OCI-LY3 (cell line): ENCODE measurements around the gene KATNB1.

ENCODE experiments used
- H2AFZ ChIP-seq: fragments of 200-600, 300-600 bp; shearing (Covaris generic); 2 replicates; pipeline ENCODE4 v1.6.0; 2014; ENCODE audit warnings: antibody characterized with exemption, low read depth, low read length
- H3K27ac ChIP-seq: fragments of 200-600, 300-600 bp; sonication (generic); 2 replicates; pipeline ENCODE4 v1.5.1; 2014; ENCODE audit warnings: mild to moderate bottlenecking, low read length, moderate library complexity, mixed read lengths
- H3K27me3 ChIP-seq: fragments of 200-600, 300-600 bp; sonication (generic); 2 replicates; pipeline ENCODE4 v1.6.1; 2014; ENCODE audit warnings: low read depth, low read length, mixed read lengths
- H3K36me3 ChIP-seq: fragments of 200-600, 300-600 bp; sonication (generic); replicated peaks from 2 replicates; pipeline ENCODE3; 2014; ENCODE audit warnings: low read depth, low read length, mixed read lengths
- H3K4me1 ChIP-seq: fragments of 300-600, 200-600 bp; sonication (generic); 2 replicates; pipeline ENCODE4 v1.6.1; 2014; ENCODE audit warnings: low read length, mixed read lengths
- H3K4me2 ChIP-seq: fragments of 200-600, 300-600 bp; sonication (generic); 2 replicates; pipeline ENCODE4 v1.6.1; 2014; ENCODE audit warnings: low read length, mixed read lengths
- H3K4me3 ChIP-seq: fragments of 300-600, 200-600 bp; sonication (generic); 2 replicates; pipeline ENCODE4 v1.5.1; 2014; ENCODE audit warnings: antibody characterized with exemption, mild to moderate bottlenecking, low read length, moderate library complexity
- H3K79me2 ChIP-seq: fragments of 300-600, 200-600 bp; shearing (Covaris generic); 2 replicates; pipeline ENCODE4 v1.6.1; 2014; ENCODE audit warnings: mild to moderate bottlenecking, low read length, mixed read lengths
- H3K9ac ChIP-seq: fragments of 300-600, 200-600 bp; shearing (Covaris generic); 2 replicates; pipeline ENCODE4 v1.6.0; 2014; ENCODE audit warnings: mild to moderate bottlenecking, low read length, moderate library complexity
- H3K9me3 ChIP-seq: fragments of 200-600, 300-600 bp; shearing (Covaris generic); 2 replicates; pipeline ENCODE4 v1.6.1; 2014; ENCODE audit warnings: low read length, mixed read lengths; ENCODE audit not compliant: insufficient read depth
- H4K20me1 ChIP-seq: fragments of 200-600, 300-600 bp; sonication (generic); 2 replicates; pipeline ENCODE4 v1.6.1; 2016; ENCODE audit warnings: low read length, mixed read lengths; ENCODE audit not compliant: insufficient read depth
- CTCF ChIP-seq: fragments of 200-600, 300-600 bp; sonication (generic); IDR thresholded peaks from 2 replicates; pipeline ENCODE4 v1.5.1; 2014; ENCODE audit warnings: antibody characterized with exemption, low read length, low read depth
- EZH2phosphoT487 ChIP-seq: fragments of 200-600 bp; shearing (Covaris generic); IDR thresholded peaks from 2 replicates; pipeline ENCODE4 v1.6.1; 2018; ENCODE audit warnings: antibody characterized with exemption, mixed run types, low read depth

Gene KATNB1

GRCh38 chr16:57736419-57737351, 1.1 kb downstream of the KATNB1 start:
- H3K36me3 ChIP-seq = no peaks in the 10 kb centered on the region
- no peak overlapping the region for H3K27ac ChIP-seq

GRCh38 chr16:57738844-57739243, 3.3 kb downstream of the KATNB1 start:
- Histone ChIP-seq H3K27ac (no peak overlapping the region), H3K9me3 (no peaks in the 10 kb centered on the region), H3K4me2 (no peak overlapping the region), H3K27me3 (no peaks in the 10 kb centered on the region), H4K20me1 (no peaks in the 10 kb centered on the region), H3K36me3 (no peaks in the 10 kb centered on the region), H3K4me3 (no peak overlapping the region), H3K4me1 (peaks cover 9% of the 10 kb centered on the region; the same call in 1 of the 2 replicates), H2AFZ (no peak overlapping the region), H3K79me2 (no peaks in the 10 kb centered on the region; the same call in 1 of the 2 replicates), H3K9ac (no peak overlapping the region)
- TF ChIP-seq EZH2phosphoT487 = no peak
- no peak for TF ChIP-seq CTCF

More at GRCh38 chr16:57736419-57737351, 1.1 kb downstream of the KATNB1 start:
- Histone ChIP-seq H4K20me1 (no peaks in the 10 kb centered on the region), H3K79me2 (no peaks in the 10 kb centered on the region; the same call in 1 of the 2 replicates), H3K9ac (peak overlapping the region; percentile 65; the same call in 1 of the 2 replicates), H3K4me1 (peaks cover 9% of the 10 kb centered on the region; the same call in 1 of the 2 replicates), H3K27me3 (no peaks in the 10 kb centered on the region), H3K4me3 (peak overlapping the region; percentile 83), H3K9me3 (no peaks in the 10 kb centered on the region), H3K4me2 (peak overlapping the region; percentile 96), H2AFZ (no peak overlapping the region)
- TF ChIP-seq CTCF = no peak
- no peak for TF ChIP-seq EZH2phosphoT487

GRCh38 chr16:57739756-57740422, 4.3 kb downstream of the KATNB1 start:
- no peaks in the 10 kb centered on the region for H3K9me3 ChIP-seq
- H3K4me1 ChIP-seq = 0 out of 2 replicates have a peak, but pooled peaks cover 4% of the 10 kb centered on the region
- H3K4me3 ChIP-seq = no peak overlapping the region
- TF ChIP-seq CTCF = no peak
- no peak for TF ChIP-seq EZH2phosphoT487
- H3K36me3 ChIP-seq = no peaks in the 10 kb centered on the region
- H4K20me1 ChIP-seq = no peaks in the 10 kb centered on the region
- H3K79me2 ChIP-seq = no peaks in the 10 kb centered on the region
- no peak overlapping the region for H3K27ac ChIP-seq
- H3K9ac ChIP-seq = no peak overlapping the region
- no peaks in the 10 kb centered on the region for H3K27me3 ChIP-seq
- H3K4me2 ChIP-seq = no peak overlapping the region
- H2AFZ ChIP-seq = no peak overlapping the region
